GM12864 (cell line): Measurements from ENCODE around the gene TNIP1.

Source experiments
- DNase-seq: peaks from one replicate; pipeline ENCODE4 v3.0.0-alpha.2; 2011; ENCODE audit warnings: low read depth
- H3K4me3 ChIP-seq: 2 replicates; pipeline ENCODE4 v1.5.1; 2011; ENCODE audit warnings: mild to moderate bottlenecking, low read depth, low read length, control low read depth
- TF ChIP-seq, protein P1 (sequence below): IDR thresholded peaks from 2 replicates; pipeline ENCODE4 v1.5.1; 2011; ENCODE audit warnings: low read depth, mild to moderate bottlenecking, moderate library complexity, low read length, control low read depth, inconsistent platforms; ENCODE audit errors: missing control alignments

The TNIP1 gene

DNA sequence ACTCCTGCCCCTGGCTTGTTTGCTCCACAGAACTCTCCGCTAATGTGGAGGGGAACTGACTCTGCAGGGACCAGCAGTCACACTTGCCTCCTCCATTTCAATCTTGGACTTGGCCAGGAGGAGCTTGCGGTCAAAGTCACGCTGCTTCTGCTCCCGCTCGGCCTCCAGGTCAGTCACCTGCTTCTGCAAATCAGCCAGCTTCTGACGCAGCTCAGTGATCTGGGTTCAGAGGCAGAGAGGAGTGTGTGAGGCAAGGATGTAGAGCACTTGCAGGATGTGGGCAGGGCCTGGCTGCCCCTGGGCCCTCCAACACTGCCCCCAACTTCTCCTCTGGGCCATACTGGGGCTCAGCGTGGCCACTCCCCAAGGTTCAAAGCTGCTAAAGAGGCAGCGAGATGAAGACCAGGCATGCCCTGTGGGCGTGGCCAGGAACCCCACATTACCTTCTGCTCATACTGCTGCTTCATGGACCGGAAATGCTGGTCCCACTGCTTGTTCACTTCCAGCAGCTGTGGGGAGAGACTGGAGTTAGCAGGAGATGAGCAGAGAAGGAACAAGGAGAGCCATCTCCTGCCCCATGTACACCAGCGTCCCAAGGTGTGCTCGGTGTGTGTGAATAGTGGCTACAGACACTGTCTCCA, 38.3 kb downstream of the TNIP1 start:
- H3K4me3 ChIP-seq, result no peak overlapping the region
- DNase-seq, result no peak
- TF ChIP-seq, protein P1, sequence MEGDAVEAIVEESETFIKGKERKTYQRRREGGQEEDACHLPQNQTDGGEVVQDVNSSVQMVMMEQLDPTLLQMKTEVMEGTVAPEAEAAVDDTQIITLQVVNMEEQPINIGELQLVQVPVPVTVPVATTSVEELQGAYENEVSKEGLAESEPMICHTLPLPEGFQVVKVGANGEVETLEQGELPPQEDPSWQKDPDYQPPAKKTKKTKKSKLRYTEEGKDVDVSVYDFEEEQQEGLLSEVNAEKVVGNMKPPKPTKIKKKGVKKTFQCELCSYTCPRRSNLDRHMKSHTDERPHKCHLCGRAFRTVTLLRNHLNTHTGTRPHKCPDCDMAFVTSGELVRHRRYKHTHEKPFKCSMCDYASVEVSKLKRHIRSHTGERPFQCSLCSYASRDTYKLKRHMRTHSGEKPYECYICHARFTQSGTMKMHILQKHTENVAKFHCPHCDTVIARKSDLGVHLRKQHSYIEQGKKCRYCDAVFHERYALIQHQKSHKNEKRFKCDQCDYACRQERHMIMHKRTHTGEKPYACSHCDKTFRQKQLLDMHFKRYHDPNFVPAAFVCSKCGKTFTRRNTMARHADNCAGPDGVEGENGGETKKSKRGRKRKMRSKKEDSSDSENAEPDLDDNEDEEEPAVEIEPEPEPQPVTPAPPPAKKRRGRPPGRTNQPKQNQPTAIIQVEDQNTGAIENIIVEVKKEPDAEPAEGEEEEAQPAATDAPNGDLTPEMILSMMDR, result no peak

GRCh38 chr5:151041577-151042268, 39.1 kb downstream of the TNIP1 start:
- TF ChIP-seq, protein P1, result no peak
- no peak for DNase-seq
- H3K4me3 ChIP-seq, result no peak overlapping the region

DNA sequence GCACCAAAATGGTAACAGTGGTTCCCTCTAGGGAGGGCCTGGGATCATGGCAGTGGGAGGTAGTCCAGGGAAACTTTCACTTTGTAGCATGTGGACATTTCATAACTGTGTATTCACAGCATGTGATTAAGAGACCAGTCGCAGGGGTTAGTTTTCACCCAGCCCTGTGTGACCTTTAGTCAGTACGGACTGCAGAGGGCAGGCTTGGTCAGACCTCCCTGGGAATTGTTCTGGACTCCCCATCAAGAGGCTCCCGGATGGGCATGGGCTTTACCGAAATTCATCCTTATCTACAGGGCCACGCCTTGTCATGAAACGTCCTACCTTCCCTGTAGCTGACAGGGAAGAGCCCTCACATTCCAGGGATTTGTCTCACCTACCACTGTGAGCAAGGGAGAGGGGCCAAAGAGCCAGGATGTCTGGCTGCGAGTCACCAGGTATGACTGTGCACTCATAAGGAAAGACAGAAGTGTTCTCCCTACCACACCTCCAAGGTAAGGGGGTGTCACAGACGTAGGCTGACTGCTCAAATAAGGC, 40.6 kb downstream of the TNIP1 start:
- no peak for DNase-seq
- no peak overlapping the region for H3K4me3 ChIP-seq
- TF ChIP-seq, protein P1, result no peak

GRCh38 chr5:151039665-151040064, 41.2 kb downstream of the TNIP1 start:
- no peak for DNase-seq
- TF ChIP-seq, protein P1, result no peak
- H3K4me3 ChIP-seq, result no peak overlapping the region

- TF ChIP-seq, protein P1, result no peak
- no peak overlapping the region for H3K4me3 ChIP-seq
- no peak for DNase-seq
Observed at GRCh38 chr5:151038801-151039238, 42.0 kb downstream of the TNIP1 start.

- TF ChIP-seq, protein P1, result no peak
- DNase-seq, result no peak
- no peak overlapping the region for H3K4me3 ChIP-seq
Observed at GRCh38 chr5:151038412-151038745, 42.5 kb downstream of the TNIP1 start.
